Measurements from ENCODE around the gene ZNF414. TPM values are rescaled to one million over a fixed set of nuclear protein-coding genes. Genes with fewer than 3 reads are reported as not detected.
A peak's percentile ranks its signal among the peaks of the same experiment; 100 is the strongest.

Gene ZNF414
- total and polyA plus RNA-seq, 8 donors: 15.4 to 32.4 (median 18.6) TPM

- TF ChIP-seq CTCF (IDR thresholded peaks at IDR 0.05): no peak
- Histone ChIP-seq H3K27me3 (no peaks in the 10 kb centered on the region), H3K4me3 (no peak overlapping the region), H3K27ac (no peak overlapping the region), H3K36me3 (peaks cover 0 to 79% of the 10 kb centered on the region in 2 donors), H3K9me3 (no peaks in the 10 kb centered on the region), H3K4me1 (peaks cover 0 to 7% of the 10 kb centered on the region in 2 donors)
- intact Hi-C loops (cut with DNase I): no loop called here
- ATAC-seq (no peak), DNase-seq (no peak)
These were observed 38.8 kb upstream of the ZNF414 start for GRCh38 chr19:8552810-8553209.

- TF ChIP-seq CTCF (IDR thresholded peaks at IDR 0.05): no peak
- Histone ChIP-seq H3K36me3 (peaks cover 0 to 100% of the 10 kb centered on the region in 2 donors), H3K4me1 (no peaks in the 10 kb centered on the region), H3K27ac (no peak overlapping the region), H3K4me3 (no peak overlapping the region), H3K9me3 (no peaks in the 10 kb centered on the region), H3K27me3 (no peaks in the 10 kb centered on the region)
- no peak for DNase-seq
- intact Hi-C loops (cut with DNase I): no loop called here
- no peak for ATAC-seq
These were observed 36.1 kb upstream of the ZNF414 start for GRCh38 chr19:8550070-8550469.

- no peaks in the 10 kb centered on the region for H3K9me3 ChIP-seq
These were observed 31.8 kb upstream of the ZNF414 start for GRCh38 chr19:8545743-8546142.

GRCh38 chr19:8544168-8544567 lies 30.2 kb upstream of the ZNF414 start:
- H3K9me3 ChIP-seq: no peaks in the 10 kb centered on the region
- peak in 1 of 4 donors; percentile 77 for DNase-seq
- peaks cover 0 to 82% of the 10 kb centered on the region in 2 donors for H3K36me3 ChIP-seq
- no peaks in the 10 kb centered on the region for H3K27me3 ChIP-seq
- no peak overlapping the region for H3K4me3 ChIP-seq
- TF ChIP-seq CTCF (IDR thresholded peaks at IDR 0.05): no peak
- intact Hi-C loops (cut with DNase I): no loop called here
- H3K4me1 ChIP-seq: peaks cover 0 to 16% of the 10 kb centered on the region in 2 donors
- no peak for ATAC-seq
- H3K27ac ChIP-seq: no peak overlapping the region

More at GRCh38 chr19:8545743-8546142, 31.8 kb upstream of the ZNF414 start:
- Histone ChIP-seq H3K4me1 (peaks cover 0 to 7% of the 10 kb centered on the region in 2 donors), H3K27ac (no peak overlapping the region), H3K36me3 (peaks cover 0 to 87% of the 10 kb centered on the region in 2 donors), H3K4me3 (no peak overlapping the region), H3K27me3 (no peaks in the 10 kb centered on the region)
- no peak for DNase-seq
- TF ChIP-seq CTCF (IDR thresholded peaks at IDR 0.05): no peak
- intact Hi-C loops (cut with DNase I): no loop called here
- ATAC-seq: no peak

GRCh38 chr19:8539621-8540149 lies 25.7 kb upstream of the ZNF414 start:
- Histone ChIP-seq H3K27ac (no peak overlapping the region), H3K4me1 (peaks cover 0 to 16% of the 10 kb centered on the region in 2 donors), H3K4me3 (no peak overlapping the region), H3K36me3 (peaks cover 0 to 81% of the 10 kb centered on the region in 2 donors), H3K27me3 (no peaks in the 10 kb centered on the region), H3K9me3 (no peaks in the 10 kb centered on the region)
- no peak for ATAC-seq
- intact Hi-C loops (cut with DNase I): no loop called here
- no peak for TF ChIP-seq CTCF (IDR thresholded peaks at IDR 0.05)
- no peak for DNase-seq
